ENCODE results near the gene ZNHIT2. TPM values are rescaled to one million over a fixed set of nuclear protein-coding genes. Genes with fewer than 3 reads are reported as not detected.

ZNHIT2 gene
- total and polyA plus RNA-seq, 2 of the 8 experiments (the other 6 are each of a cell fraction or from before 2014, with no cell fraction given), result 13.0 to 16.1 TPM

DNA sequence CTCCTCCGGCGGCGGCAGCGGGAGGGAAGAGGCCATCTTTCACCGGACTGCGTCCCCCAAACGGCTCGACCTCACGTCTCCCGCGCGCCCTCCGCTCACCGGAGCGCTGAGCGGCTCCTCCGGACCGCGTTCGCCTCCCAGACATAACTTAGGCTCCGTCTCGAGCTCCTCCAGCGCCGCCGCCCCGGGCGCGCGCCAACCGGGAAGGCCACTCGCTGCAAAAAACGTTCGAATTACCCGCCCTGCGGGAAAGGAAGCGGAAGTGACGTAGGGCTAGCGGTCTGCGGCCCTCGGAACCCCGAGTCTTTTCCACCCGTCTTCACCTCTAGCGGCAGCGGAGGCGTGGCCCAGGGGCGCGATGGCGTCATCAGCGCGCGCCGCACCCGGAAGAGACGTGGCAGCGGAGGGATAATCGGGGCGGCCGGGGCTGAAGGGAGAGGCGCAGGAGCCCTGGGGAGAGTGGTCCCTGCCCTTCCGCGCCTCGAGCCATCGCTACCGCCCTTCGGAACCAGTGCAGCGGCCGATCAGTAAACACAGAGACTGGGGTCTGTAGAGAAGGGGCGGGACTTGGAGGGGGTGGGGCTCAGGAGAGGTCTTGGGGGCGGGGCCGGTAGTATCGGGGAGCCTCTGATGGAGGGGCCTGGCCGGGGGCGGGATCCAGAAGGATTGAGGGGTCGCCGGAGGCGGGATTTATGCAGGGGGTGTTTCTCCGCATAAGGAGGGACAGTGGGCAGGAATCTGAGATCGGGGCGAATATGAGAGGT is 33.5 kb downstream of the ZNHIT2 start, which contains the start of the genes CDCA5 and ZFPL1 (continued):
- TF ChIP-seq, protein P1, sequence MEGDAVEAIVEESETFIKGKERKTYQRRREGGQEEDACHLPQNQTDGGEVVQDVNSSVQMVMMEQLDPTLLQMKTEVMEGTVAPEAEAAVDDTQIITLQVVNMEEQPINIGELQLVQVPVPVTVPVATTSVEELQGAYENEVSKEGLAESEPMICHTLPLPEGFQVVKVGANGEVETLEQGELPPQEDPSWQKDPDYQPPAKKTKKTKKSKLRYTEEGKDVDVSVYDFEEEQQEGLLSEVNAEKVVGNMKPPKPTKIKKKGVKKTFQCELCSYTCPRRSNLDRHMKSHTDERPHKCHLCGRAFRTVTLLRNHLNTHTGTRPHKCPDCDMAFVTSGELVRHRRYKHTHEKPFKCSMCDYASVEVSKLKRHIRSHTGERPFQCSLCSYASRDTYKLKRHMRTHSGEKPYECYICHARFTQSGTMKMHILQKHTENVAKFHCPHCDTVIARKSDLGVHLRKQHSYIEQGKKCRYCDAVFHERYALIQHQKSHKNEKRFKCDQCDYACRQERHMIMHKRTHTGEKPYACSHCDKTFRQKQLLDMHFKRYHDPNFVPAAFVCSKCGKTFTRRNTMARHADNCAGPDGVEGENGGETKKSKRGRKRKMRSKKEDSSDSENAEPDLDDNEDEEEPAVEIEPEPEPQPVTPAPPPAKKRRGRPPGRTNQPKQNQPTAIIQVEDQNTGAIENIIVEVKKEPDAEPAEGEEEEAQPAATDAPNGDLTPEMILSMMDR (IDR thresholded peaks at IDR 0.05; ENCODE audit: control extremely low read depth in 1 of 3, insufficient read depth in 1 of 3, low read depth in 1 of 3, low read length in 3 of 3), result no peak; a peak in 1 of 4 replicates
- TF ChIP-seq NRF1 (IDR thresholded peaks at IDR 0.05; ENCODE audit: low read depth, low read length), result no peak
- TF ChIP-seq BRCA1 (IDR thresholded peaks at IDR 0.05; ENCODE audit: low read depth, low read length), result peak; percentile 36; the same call in 1 of the 2 replicates
- TF ChIP-seq POU5F1 (IDR thresholded peaks at IDR 0.05; ENCODE audit: low read depth, low read length), result no peak
- TF ChIP-seq JUND (IDR thresholded peaks at IDR 0.05; ENCODE audit: low read length), result peak; percentile 42; the same call in 1 of the 2 replicates
- TF ChIP-seq SIX5 (IDR thresholded peaks at IDR 0.05; ENCODE audit: low read depth, low read length), result 0 out of 2 replicates have a peak, but pooled peaks have one; percentile 8
- TF ChIP-seq BACH1 (IDR thresholded peaks at IDR 0.05; ENCODE audit: low read length), result peak; percentile 66; the same call in 1 of the 2 replicates
- no peak for TF ChIP-seq SP2 (IDR thresholded peaks at IDR 0.05; ENCODE audit: low read length)
- no peak for TF ChIP-seq CTBP2 (IDR thresholded peaks at IDR 0.05; ENCODE audit: borderline replicate concordance, insufficient read depth, insufficient read length, low read length)
- peak; percentile 94 for TF ChIP-seq KDM4A (IDR thresholded peaks at IDR 0.05; ENCODE audit: low read depth, low read length, severe bottlenecking)
- TF ChIP-seq KDM1A (IDR thresholded peaks at IDR 0.05; ENCODE audit: borderline replicate concordance, low read length), result no peak
- no peak for TF ChIP-seq BCL11A (IDR thresholded peaks at IDR 0.05; ENCODE audit: low read depth in 2 of 2, low read length in 2 of 2)
- no peak for TF ChIP-seq TEAD4 (IDR thresholded peaks at IDR 0.05; ENCODE audit: low read depth, low read length)
- peak; percentile 79 for TF ChIP-seq SRF (IDR thresholded peaks at IDR 0.05; ENCODE audit: low read depth, low read length)
- TF ChIP-seq, protein P2, sequence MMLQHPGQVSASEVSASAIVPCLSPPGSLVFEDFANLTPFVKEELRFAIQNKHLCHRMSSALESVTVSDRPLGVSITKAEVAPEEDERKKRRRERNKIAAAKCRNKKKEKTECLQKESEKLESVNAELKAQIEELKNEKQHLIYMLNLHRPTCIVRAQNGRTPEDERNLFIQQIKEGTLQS (IDR thresholded peaks at IDR 0.05; ENCODE audit: insufficient read depth, low read depth, low read length), result peak; percentile 91
- TF ChIP-seq SIN3A (conservative IDR thresholded peaks at IDR 0.05 in 1 of 2, IDR thresholded peaks at IDR 0.05 in 1 of 2; ENCODE audit: low read depth in 1 of 2, low read length in 2 of 2), result peak; percentile 21 to 98; a peak in 2 of 4 replicates
- peak; percentile 98 for TF ChIP-seq RBBP5 (IDR thresholded peaks at IDR 0.05; ENCODE audit: borderline replicate concordance, low read depth, low read length)
- TF ChIP-seq GABPA (IDR thresholded peaks at IDR 0.05; ENCODE audit: borderline replicate concordance, insufficient read depth, low read length), result peak; percentile 87
- no peak for TF ChIP-seq HDAC6 (IDR thresholded peaks at IDR 0.05; ENCODE audit: low read depth, low read length)
- no peak for TF ChIP-seq RNF2 (IDR thresholded peaks at IDR 0.05; ENCODE audit: borderline replicate concordance, low read depth, low read length, missing control alignments, poor library complexity, severe bottlenecking)
